HS-27A (cell line): Measurements from ENCODE around the gene RHOT2.

ENCODE experiments used
- DNase-seq: peaks from one replicate; pipeline ENCODE4 v3.0.0-alpha.2; 2012; ENCODE audit warnings: low read depth, missing footprints

The RHOT2 gene

GRCh38 chr16:632486-633335, 35.2 kb upstream of the RHOT2 start:
- DNase-seq = no peak

- DNase-seq = no peak
These were observed 34.4 kb upstream of the RHOT2 start for GRCh38 chr16:633336-634050.

- DNase-seq = no peak
These were observed 33.8 kb upstream of the RHOT2 start for GRCh38 chr16:634051-634670.

- no peak for DNase-seq
These were observed 32.9 kb upstream of the RHOT2 start for GRCh38 chr16:634996-635395.

- DNase-seq = no peak
These were observed 32.2 kb upstream of the RHOT2 start for GRCh38 chr16:635573-636205.

- peak; percentile 80 for DNase-seq
These were observed 31.5 kb upstream of the RHOT2 start, which contains the start of gene METTL26 for GRCh38 chr16:636206-637080. Gene METTL26 (minus strand): TSS chr16:636305. CDS start chr16:636290, 15 bp downstream.

- no peak for DNase-seq
These were observed 30.6 kb upstream of the RHOT2 start for GRCh38 chr16:637081-638018.

- no peak for DNase-seq
These were observed 29.8 kb upstream of the RHOT2 start for GRCh38 chr16:638034-638543.

- DNase-seq = no peak
These were observed 29.1 kb upstream of the RHOT2 start for GRCh38 chr16:638836-639235.

- DNase-seq = no peak
These were observed 27.3 kb upstream of the RHOT2 start for GRCh38 chr16:640614-641013.

- DNase-seq = no peak
These were observed 26.4 kb upstream of the RHOT2 start, which contains the start of gene MCRIP2 for GRCh38 chr16:641326-642188. Gene MCRIP2 (plus strand): TSS chr16:641828. CDS start chr16:641992, 164 bp downstream.

GRCh38 chr16:642189-643049, 25.5 kb upstream of the RHOT2 start:
- no peak for DNase-seq

- DNase-seq = no peak
These were observed 24.9 kb upstream of the RHOT2 start for GRCh38 chr16:643050-643368.

- no peak for DNase-seq
These were observed 23.4 kb upstream of the RHOT2 start for GRCh38 chr16:644556-644955.

- DNase-seq = no peak
These were observed 21.9 kb upstream of the RHOT2 start for GRCh38 chr16:645852-646678.

GRCh38 chr16:646679-647172, 21.2 kb upstream of the RHOT2 start:
- DNase-seq = no peak
